ENCODE data around the gene MRPL34. TPM values are rescaled to one million over a fixed set of nuclear protein-coding genes. Genes with fewer than 3 reads are reported as not detected.

MRPL34 gene
- total and polyA plus RNA-seq, 7 donors: 105 to 558 (median 217) TPM

GRCh38 chr19:17260842-17261325, 44.8 kb upstream of the MRPL34 start:
- H3K27ac ChIP-seq: no peak overlapping the region
- intact Hi-C loops (cut with DNase I): no loop called here
- TF ChIP-seq, protein P1, sequence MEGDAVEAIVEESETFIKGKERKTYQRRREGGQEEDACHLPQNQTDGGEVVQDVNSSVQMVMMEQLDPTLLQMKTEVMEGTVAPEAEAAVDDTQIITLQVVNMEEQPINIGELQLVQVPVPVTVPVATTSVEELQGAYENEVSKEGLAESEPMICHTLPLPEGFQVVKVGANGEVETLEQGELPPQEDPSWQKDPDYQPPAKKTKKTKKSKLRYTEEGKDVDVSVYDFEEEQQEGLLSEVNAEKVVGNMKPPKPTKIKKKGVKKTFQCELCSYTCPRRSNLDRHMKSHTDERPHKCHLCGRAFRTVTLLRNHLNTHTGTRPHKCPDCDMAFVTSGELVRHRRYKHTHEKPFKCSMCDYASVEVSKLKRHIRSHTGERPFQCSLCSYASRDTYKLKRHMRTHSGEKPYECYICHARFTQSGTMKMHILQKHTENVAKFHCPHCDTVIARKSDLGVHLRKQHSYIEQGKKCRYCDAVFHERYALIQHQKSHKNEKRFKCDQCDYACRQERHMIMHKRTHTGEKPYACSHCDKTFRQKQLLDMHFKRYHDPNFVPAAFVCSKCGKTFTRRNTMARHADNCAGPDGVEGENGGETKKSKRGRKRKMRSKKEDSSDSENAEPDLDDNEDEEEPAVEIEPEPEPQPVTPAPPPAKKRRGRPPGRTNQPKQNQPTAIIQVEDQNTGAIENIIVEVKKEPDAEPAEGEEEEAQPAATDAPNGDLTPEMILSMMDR (IDR thresholded peaks at IDR 0.05): peak; percentile 93
- no peaks in the 10 kb centered on the region for H3K27me3 ChIP-seq (ENCODE audit: insufficient read depth in 3 of 3, low read length in 2 of 3)
- peak; percentile 83 to 91 for DNase-seq
- no peak overlapping the region for H3K4me3 ChIP-seq
- 17% methylated on average over 15 of the region's 15 CpGs for WGBS, 3 donors
- no peaks in the 10 kb centered on the region for H3K4me1 ChIP-seq
- ATAC-seq: peak; percentile 90 to 98 (median 94)
- H3K36me3 ChIP-seq (ENCODE audit: insufficient read depth in 1 of 2, low read depth in 1 of 2): no peaks in the 10 kb centered on the region
- H3K9me3 ChIP-seq: no peaks in the 10 kb centered on the region

DNA sequence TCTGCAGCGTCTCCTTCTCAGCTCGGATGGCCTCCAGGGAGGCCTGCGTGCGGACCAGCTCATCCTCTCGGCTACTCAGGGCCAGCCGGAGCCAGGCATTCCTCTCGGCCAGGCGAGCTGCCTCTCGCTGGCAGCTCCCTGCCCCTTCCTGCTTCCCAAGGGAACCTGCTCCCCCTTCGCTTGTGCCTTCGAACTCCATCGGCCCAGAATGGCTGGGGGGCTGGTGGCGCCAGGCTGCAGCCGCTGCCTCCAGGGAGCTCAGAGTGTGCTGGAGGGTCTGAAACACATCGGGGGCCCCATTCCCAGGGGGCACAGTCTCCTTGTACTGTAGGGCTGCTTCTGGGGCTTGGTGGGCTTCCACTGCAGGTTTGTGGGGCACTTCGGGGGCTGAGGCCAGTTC, 43.1 kb upstream of the MRPL34 start:
- no peak for ATAC-seq
- H3K36me3 ChIP-seq (ENCODE audit: insufficient read depth in 1 of 2, low read depth in 1 of 2): no peaks in the 10 kb centered on the region
- H3K9me3 ChIP-seq: no peaks in the 10 kb centered on the region
- 45 to 48% (median 46%) methylated on average over 16 of the region's 16 CpGs for WGBS, 3 donors
- H3K27me3 ChIP-seq (ENCODE audit: insufficient read depth in 3 of 3, low read length in 2 of 3): no peaks in the 10 kb centered on the region
- no peaks in the 10 kb centered on the region for H3K4me1 ChIP-seq
- intact Hi-C loops (cut with DNase I): no loop called here
- peak overlapping the region; percentile 52 for H3K4me3 ChIP-seq
- TF ChIP-seq, protein P1 (IDR thresholded peaks at IDR 0.05): no peak
- H3K27ac ChIP-seq: no peak overlapping the region
- DNase-seq: no peak

DNA sequence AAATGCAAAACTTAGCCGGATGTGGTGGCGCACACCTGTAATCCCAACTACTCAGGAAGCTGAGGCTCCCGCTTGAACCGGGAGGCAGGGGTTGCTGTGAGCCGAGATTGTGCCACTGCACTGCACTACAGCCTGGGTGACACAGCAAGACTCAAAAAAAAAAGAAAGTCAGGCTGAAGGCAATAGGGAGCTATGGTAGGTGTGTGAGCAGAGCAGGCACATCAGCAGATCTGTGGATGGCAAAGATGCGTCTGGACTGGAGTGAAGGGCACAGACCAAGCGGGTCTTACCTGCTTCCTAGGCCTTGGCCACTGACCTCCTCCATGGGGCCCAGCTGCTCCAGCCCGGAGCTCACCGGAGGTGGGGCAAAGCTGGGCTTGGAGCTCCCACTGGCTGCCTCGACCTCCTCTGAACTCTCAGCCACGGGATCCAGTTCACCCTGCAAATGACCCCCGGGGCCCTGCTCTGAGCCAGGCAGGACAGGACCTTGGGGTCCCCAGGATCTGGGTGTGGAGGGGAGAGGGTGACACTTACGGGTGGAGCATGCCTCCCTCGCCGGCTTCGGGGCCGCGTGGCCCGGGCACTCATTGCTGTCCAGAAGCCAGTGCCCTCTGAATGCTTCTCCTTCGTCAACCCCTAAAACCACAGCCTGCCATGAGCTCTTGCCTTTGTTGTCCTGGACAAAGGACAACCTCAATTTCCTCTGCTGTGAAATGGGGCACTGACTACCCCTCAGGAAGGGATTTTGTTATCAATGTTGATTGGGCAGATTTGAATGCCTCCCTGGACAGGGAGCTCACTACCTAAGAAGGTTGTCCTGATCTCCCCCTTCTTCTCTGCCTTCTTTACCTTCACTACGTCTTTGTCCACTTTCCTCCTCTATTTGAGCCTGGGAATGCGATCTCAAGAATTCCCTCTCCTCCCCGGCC, 41.7 kb upstream of the MRPL34 start:
- peak overlapping the region; percentile 32 for H3K27ac ChIP-seq
- DNase-seq (no peak), ATAC-seq (no peak)
- intact Hi-C loops (cut with DNase I): no loop called here
- no peaks in the 10 kb centered on the region for H3K27me3 ChIP-seq (ENCODE audit: insufficient read depth in 3 of 3, low read length in 2 of 3)
- peaks cover 7% of the 10 kb centered on the region for H3K4me1 ChIP-seq
- H3K36me3 ChIP-seq (ENCODE audit: insufficient read depth in 1 of 2, low read depth in 1 of 2): peaks cover 0 to 4% of the 10 kb centered on the region in 2 donors
- peak overlapping the region; percentile 52 for H3K4me3 ChIP-seq
- WGBS, 3 donors: 68 to 75% (median 69%) methylated on average over 23 of the region's 23 CpGs
- TF ChIP-seq, protein P1 (IDR thresholded peaks at IDR 0.05): no peak
- H3K9me3 ChIP-seq: no peaks in the 10 kb centered on the region

- ATAC-seq (no peak), DNase-seq (peak; percentile 30 to 60)
- Histone ChIP-seq H3K27me3 (ENCODE audit: insufficient read depth in 3 of 3, low read length in 2 of 3) (no peaks in the 10 kb centered on the region), H3K9me3 (no peaks in the 10 kb centered on the region), H3K4me3 (peak within 1 kb of the TSS; percentile 52), H3K4me1 (peaks cover 7% of the 10 kb centered on the region), H3K27ac (peak within 1 kb of the TSS; percentile 32), H3K36me3 (ENCODE audit: insufficient read depth in 1 of 2, low read depth in 1 of 2) (peaks cover 0 to 9% of the 10 kb centered on the region in 2 donors)
- intact Hi-C loops (cut with DNase I): no loop called here
- TF ChIP-seq, protein P1 (IDR thresholded peaks at IDR 0.05): no peak
- WGBS, 3 donors: 25 to 30% (median 30%) methylated on average over 5 of the region's 5 CpGs
Observed at GRCh38 chr19:17264641-17264979, 41.1 kb upstream of the MRPL34 start, which contains the start of gene USHBP1. USHBP1 (minus strand) TSS chr19:17264745; CDS start chr19:17264299, 446 bp downstream.
